Fibroblast of skin of abdomen (primary cell): ENCODE measurements around the gene TRMT6.

Source experiments
- DNase-seq: peaks from one replicate; pipeline ENCODE4 v3.0.0-alpha.2; 2013

Gene TRMT6

GRCh38 chr20:5895626-5896025 lies 54.7 kb downstream of the TRMT6 start:
- no peak for DNase-seq

- no peak for DNase-seq
Measured at GRCh38 chr20:5893621-5894020, 56.7 kb downstream of the TRMT6 start.

- DNase-seq: no peak
Measured at GRCh38 chr20:5893052-5893451, 57.3 kb downstream of the TRMT6 start.

GRCh38 chr20:5890773-5891441 lies 59.4 kb downstream of the TRMT6 start:
- DNase-seq: no peak

- DNase-seq: no peak
Measured at GRCh38 chr20:5888041-5888440, 62.3 kb downstream of the TRMT6 start.

- DNase-seq: no peak
Measured at GRCh38 chr20:5887386-5887785, 62.9 kb downstream of the TRMT6 start.
